Endothelial cell of umbilical vein (primary cell): ENCODE data around the gene TSPAN9. TPM values are rescaled to one million over a fixed set of nuclear protein-coding genes. Genes with fewer than 3 reads are reported as not detected.

ENCODE experiments used
- BruUV-seq: library from RNA; stranded (reverse); fragments of 400-500 nt; replicated peaks from 2 replicates; lab custom pipeline; 2021; lab: Mats Ljungman, UMichigan
- CTCF ChIA-PET: fragments of 300-600, 350-600 bp; sonication (Branson Sonifier 250); formaldehyde crosslinking; loops from one replicate; lab custom pipeline; 2021; ENCODE audit warnings: antibody characterized with exemption, inconsistent platforms; lab: Charles Lee
- POLR2A ChIA-PET: fragments of 300-600, 350-600 bp; sonication (Branson Sonifier 250); formaldehyde crosslinking; loops from one replicate; lab custom pipeline; 2021; ENCODE audit warnings: antibody characterized with exemption, inconsistent platforms; lab: Charles Lee
- DNase-seq: peaks from one replicate; pipeline ENCODE4 v3.0.0-alpha.2; 2011; ENCODE audit warnings: low read depth, low spot score
- FAIRE-seq: peaks from 2 replicates; lab custom pipeline; 2011; peaks lifted over from hg19 to GRCh38; lab: Jason Lieb, UNC
- H2AFZ ChIP-seq: 2 replicates; pipeline ENCODE4 v1.6.0; 2012; ENCODE audit warnings: low read depth, low read length, control low read depth, inconsistent platforms
- H3K27ac ChIP-seq: 2 replicates; pipeline ENCODE4 v1.5.1; 2011; ENCODE audit warnings: low read depth, mild to moderate bottlenecking, control low read depth, low read length, moderate library complexity; ENCODE audit not compliant: insufficient read depth
- H3K27me3 ChIP-seq, 2 experiments: 2 replicates each; pipeline versions ENCODE4 v1.6.0 to v1.6.1; 2011; ENCODE audit warnings: low read length in 2 of 2, mixed read lengths in 1 of 2; ENCODE audit not compliant: control insufficient read depth in 2 of 2, insufficient read depth in 2 of 2
- H3K36me3 ChIP-seq, 2 experiments: 2 replicates in 1 of 2; 3 replicates in 1 of 2; pipeline ENCODE4 v1.5.1; 2011; ENCODE audit warnings: low read length in 2 of 2, mild to moderate bottlenecking in 1 of 2, moderate library complexity in 1 of 2; ENCODE audit not compliant: control insufficient read depth in 2 of 2, insufficient read depth in 2 of 2; ENCODE audit errors: extremely low read depth in 1 of 2
- H3K4me1 ChIP-seq: 3 replicates; pipeline ENCODE4 v1.5.1; 2011; ENCODE audit warnings: mild to moderate bottlenecking, low read length; ENCODE audit not compliant: control insufficient read depth, insufficient read depth; ENCODE audit errors: extremely low read depth
- H3K4me2 ChIP-seq: 2 replicates; pipeline ENCODE4 v1.6.1; 2011; ENCODE audit warnings: low read length, control low read depth, mixed read lengths; ENCODE audit not compliant: insufficient read depth
- H3K4me3 ChIP-seq, 3 experiments: fragments of 200-600 bp in 1 of 3; sonication (generic), shearing (Covaris generic) in 1 of 3; replicated peaks in 1 of 3; 2 replicates each; pipeline ENCODE4 v1.5.1; 2011 to 2016; ENCODE audit warnings: control low read depth in 3 of 3, low read length in 3 of 3, mild to moderate bottlenecking in 2 of 3, inconsistent platforms in 1 of 3, low read depth in 1 of 3, moderate library complexity in 1 of 3; ENCODE audit not compliant: insufficient read depth in 1 of 3
- H3K79me2 ChIP-seq: 2 replicates; pipeline ENCODE4 v1.6.0; 2012; ENCODE audit warnings: low read length, inconsistent platforms; ENCODE audit not compliant: control insufficient read depth, insufficient read depth
- H3K9ac ChIP-seq: replicated peaks from 2 replicates; pipeline ENCODE3; 2011; ENCODE audit warnings: low read length, control low read depth; ENCODE audit not compliant: insufficient read depth; ENCODE audit errors: extremely low read depth
- H3K9me1 ChIP-seq: replicated peaks from 3 replicates; pipeline ENCODE4 v1.6.0; 2011; ENCODE audit warnings: mild to moderate bottlenecking, low read length; ENCODE audit not compliant: control insufficient read depth, insufficient read depth; ENCODE audit errors: extremely low read depth
- H3K9me3 ChIP-seq: replicated peaks from 2 replicates; pipeline ENCODE4 v1.5.1; 2012; ENCODE audit warnings: low read length, inconsistent platforms; ENCODE audit not compliant: control insufficient read depth, insufficient read depth
- H4K20me1 ChIP-seq: replicated peaks from 2 replicates; pipeline ENCODE3; 2011; ENCODE audit warnings: mild to moderate bottlenecking, low read length; ENCODE audit not compliant: control insufficient read depth, insufficient read depth; ENCODE audit errors: extremely low read depth
- EZH2 ChIP-seq: IDR thresholded peaks from 2 replicates; pipeline ENCODE4 v1.6.1; 2012; ENCODE audit warnings: borderline replicate concordance, low read depth, mild to moderate bottlenecking, moderate library complexity, low read length, inconsistent platforms; ENCODE audit not compliant: severe bottlenecking
- FOS ChIP-seq: IDR thresholded peaks from 2 replicates; pipeline ENCODE4 v1.6.1; 2011; ENCODE audit warnings: mild to moderate bottlenecking, low read length, moderate library complexity, borderline replicate concordance; ENCODE audit not compliant: insufficient read depth
- GATA2 ChIP-seq: IDR thresholded peaks from 2 replicates; pipeline ENCODE4 v1.7.0; 2011; ENCODE audit warnings: low read depth, mild to moderate bottlenecking, moderate library complexity, mixed read lengths, low read length; ENCODE audit not compliant: insufficient read length, insufficient read depth
- JUN ChIP-seq: IDR thresholded peaks from 2 replicates; pipeline ENCODE4 v1.6.1; 2011; ENCODE audit warnings: borderline replicate concordance, low read depth; ENCODE audit not compliant: insufficient read length, insufficient read depth
- MYC ChIP-seq: IDR thresholded peaks from one replicate; pipeline ENCODE4 v1.6.1; 2011; ENCODE audit warnings: mild to moderate bottlenecking, low read depth, low read length
- POLR2A ChIP-seq: IDR thresholded peaks from 2 replicates; pipeline ENCODE4 v1.6.1; 2012; ENCODE audit warnings: low read depth, mild to moderate bottlenecking, control low read depth, low read length
- POLR2AphosphoS5 ChIP-seq: IDR thresholded peaks from 2 replicates; pipeline ENCODE4 v1.6.1; 2012; ENCODE audit warnings: low read depth, mild to moderate bottlenecking, control low read depth, low read length, moderate library complexity; ENCODE audit not compliant: insufficient read depth
- dilution Hi-C: fragments of 300-500 bp; cut with MboI; formaldehyde crosslinking; loops from one replicate; pipeline ENCODE4 v1.15.0; 2019; ENCODE audit warnings: low sequenced_read_pairs; ENCODE audit not compliant: extremely low pct_ligation_motif_present
- intact Hi-C: fragments of 100-400 bp; cut with micrococcal nuclease; formaldehyde crosslinking; loops from one replicate; pipeline ENCODE4 v1.10.0; 2022
- polyA plus RNA-seq, 4 experiments: library from polyadenylated mRNA; depleted of rRNA in 3 of 4; stranded (reverse) in 3 of 4; unstranded in 1 of 4; fragments of >200 nt; gene quantifications; 2 replicates each; pipeline versions ENCODE4 v1.2.1 to v1.2.3, GENCODE V29; 2011 to 2012; ENCODE audit warnings: missing spikeins in 1 of 4
- total RNA-seq: library from RNA; stranded (reverse); gene quantifications from 2 replicates; pipeline ENCODE4 v1.2.3, GENCODE V29; 2021
- TF ChIP-seq, protein P1 (sequence below), 2 donors: IDR thresholded peaks; 1 replicate in 1 of 2; 2 replicates in 1 of 2; pipeline ENCODE4 v1.5.1; 2011; ENCODE audit warnings: low read length in 2 of 2, mild to moderate bottlenecking in 2 of 2, moderate library complexity in 2 of 2, control low read depth in 1 of 2, inconsistent platforms in 1 of 2, low read depth in 1 of 2; ENCODE audit not compliant: insufficient read depth in 1 of 2; ENCODE audit errors: extremely low read depth in 1 of 2
- TF ChIP-seq, protein P2 (sequence below): IDR thresholded peaks from 2 replicates; pipeline ENCODE4 v1.6.1; 2011; ENCODE audit not compliant: insufficient read depth, insufficient read length

TSPAN9 gene
- total and polyA plus RNA-seq, 2 donors (not counting 3 experiments of a cell fraction or from before 2014, with no cell fraction given), result 43.3 to 66.8 TPM

DNA sequence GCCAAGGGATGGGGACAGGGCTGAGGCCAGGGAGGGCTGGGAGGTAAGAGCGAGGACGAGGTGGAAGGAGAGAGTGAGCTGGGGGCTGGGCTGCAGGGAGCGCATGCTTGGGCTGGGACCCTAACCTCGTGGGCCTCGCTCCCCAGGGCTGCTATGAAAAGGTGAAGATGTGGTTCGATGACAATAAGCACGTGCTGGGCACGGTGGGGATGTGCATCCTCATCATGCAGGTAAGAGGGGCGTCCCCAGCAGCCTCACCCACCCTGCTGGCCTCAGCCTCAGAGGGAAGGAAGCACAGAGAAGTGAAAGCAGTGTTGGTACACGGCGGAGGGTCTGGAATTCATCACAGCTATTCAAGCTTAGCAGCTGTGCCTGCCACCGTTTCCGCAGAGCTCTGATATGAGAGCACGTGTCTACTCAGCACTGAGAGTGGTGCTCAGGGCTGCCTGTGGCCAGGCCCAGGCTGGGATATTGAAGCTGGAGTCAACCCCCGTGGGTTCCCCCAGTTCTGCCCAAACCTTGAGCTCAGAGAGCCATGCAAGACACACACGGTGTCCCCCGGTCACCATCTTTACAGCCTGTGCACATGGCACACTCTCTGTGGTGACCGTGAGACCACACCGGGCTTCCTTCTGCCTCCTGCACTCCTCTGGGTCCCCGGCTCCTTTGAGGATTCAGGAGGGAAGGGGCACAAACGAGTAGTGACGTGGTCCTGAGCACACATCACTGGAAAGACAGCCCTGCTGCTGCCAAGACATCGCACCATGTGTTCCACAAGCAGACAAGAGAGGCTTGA is 204.6 kb downstream of the TSPAN9 start:
- no peak for DNase-seq
- Histone ChIP-seq H2AFZ (no peak overlapping the region), H3K9me3 (no peaks in the 10 kb centered on the region), H3K79me2 (no peaks in the 10 kb centered on the region), H3K27ac (no peak overlapping the region), H3K9ac (no peak overlapping the region), H4K20me1 (no peaks in the 10 kb centered on the region), H3K4me3 (no peak overlapping the region), H3K36me3 (peaks cover 0 to 10% of the 10 kb centered on the region in 2 experiments), H3K4me2 (no peak overlapping the region), H3K9me1 (no peaks in the 10 kb centered on the region), H3K27me3 (no peaks in the 10 kb centered on the region), H3K4me1 (no peaks in the 10 kb centered on the region)
- ChIA-PET POLR2A (no interaction called here), CTCF (interaction anchor here (0.6 kb wide), 1 partner anchor 209 kb away, joined by 3 read pairs; no protein-coding TSS in a partner anchor)
- TF ChIP-seq POLR2A (no peak), EZH2 (no peak), POLR2AphosphoS5 (no peak), GATA2 (no peak), JUN (no peak)
- dilution Hi-C loops (no loop called here), intact Hi-C loops (no loop called here)
- BruUV-seq, result no TSS peak
- no peak for FAIRE-seq

DNA sequence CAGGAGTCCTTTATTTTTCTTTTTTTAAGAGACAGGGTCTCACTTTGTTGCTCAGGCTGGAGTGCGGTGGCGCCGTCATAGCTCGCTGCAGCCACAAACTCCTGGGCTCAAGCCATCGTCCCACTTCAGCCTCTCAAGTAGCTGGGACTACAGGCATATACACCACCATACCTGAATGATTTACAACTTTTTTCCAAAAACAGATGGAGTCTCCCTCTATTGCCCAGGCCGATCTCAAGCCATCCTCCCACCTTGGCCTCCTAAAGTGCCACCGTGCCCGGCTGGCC is 205.1 kb downstream of the TSPAN9 start:
- Histone ChIP-seq H4K20me1 (no peaks in the 10 kb centered on the region), H3K9ac (no peak overlapping the region), H3K27ac (no peak overlapping the region), H2AFZ (no peak overlapping the region), H3K9me1 (no peaks in the 10 kb centered on the region), H3K9me3 (no peaks in the 10 kb centered on the region), H3K36me3 (peaks cover 0 to 10% of the 10 kb centered on the region in 2 experiments), H3K4me3 (no peak overlapping the region), H3K79me2 (no peaks in the 10 kb centered on the region), H3K4me2 (no peak overlapping the region), H3K4me1 (no peaks in the 10 kb centered on the region), H3K27me3 (no peaks in the 10 kb centered on the region)
- TF ChIP-seq MYC (no peak), EZH2 (no peak), FOS (no peak), POLR2A (no peak), POLR2AphosphoS5 (no peak), JUN (no peak), GATA2 (no peak)
- TF ChIP-seq, protein P1, sequence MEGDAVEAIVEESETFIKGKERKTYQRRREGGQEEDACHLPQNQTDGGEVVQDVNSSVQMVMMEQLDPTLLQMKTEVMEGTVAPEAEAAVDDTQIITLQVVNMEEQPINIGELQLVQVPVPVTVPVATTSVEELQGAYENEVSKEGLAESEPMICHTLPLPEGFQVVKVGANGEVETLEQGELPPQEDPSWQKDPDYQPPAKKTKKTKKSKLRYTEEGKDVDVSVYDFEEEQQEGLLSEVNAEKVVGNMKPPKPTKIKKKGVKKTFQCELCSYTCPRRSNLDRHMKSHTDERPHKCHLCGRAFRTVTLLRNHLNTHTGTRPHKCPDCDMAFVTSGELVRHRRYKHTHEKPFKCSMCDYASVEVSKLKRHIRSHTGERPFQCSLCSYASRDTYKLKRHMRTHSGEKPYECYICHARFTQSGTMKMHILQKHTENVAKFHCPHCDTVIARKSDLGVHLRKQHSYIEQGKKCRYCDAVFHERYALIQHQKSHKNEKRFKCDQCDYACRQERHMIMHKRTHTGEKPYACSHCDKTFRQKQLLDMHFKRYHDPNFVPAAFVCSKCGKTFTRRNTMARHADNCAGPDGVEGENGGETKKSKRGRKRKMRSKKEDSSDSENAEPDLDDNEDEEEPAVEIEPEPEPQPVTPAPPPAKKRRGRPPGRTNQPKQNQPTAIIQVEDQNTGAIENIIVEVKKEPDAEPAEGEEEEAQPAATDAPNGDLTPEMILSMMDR (IDR thresholded peaks at IDR 0.05; ENCODE audit: extremely low read depth in 1 of 2, insufficient read depth in 1 of 2, low read depth in 1 of 2, low read length in 2 of 2), result no peak
- TF ChIP-seq, protein P2, sequence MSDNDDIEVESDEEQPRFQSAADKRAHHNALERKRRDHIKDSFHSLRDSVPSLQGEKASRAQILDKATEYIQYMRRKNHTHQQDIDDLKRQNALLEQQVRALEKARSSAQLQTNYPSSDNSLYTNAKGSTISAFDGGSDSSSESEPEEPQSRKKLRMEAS, result no peak
- intact Hi-C loops (no loop called here), dilution Hi-C loops (no loop called here)
- ChIA-PET POLR2A (no interaction called here), CTCF (no interaction called here)
- no TSS peak for BruUV-seq
- DNase-seq, result no peak
- no peak for FAIRE-seq
